Ishikawa (cell line): ENCODE results near the gene HNRNPH3.

Experiments used
- CEBPB ChIP-seq: IDR thresholded peaks from 2 replicates; pipeline ENCODE4 v1.6.1; 2012
- CREB1 ChIP-seq: IDR thresholded peaks from 2 replicates; pipeline ENCODE4 v1.6.1; 2012; ENCODE audit warnings: low read depth
- EGR1 ChIP-seq: IDR thresholded peaks from 2 replicates; pipeline ENCODE4 v1.6.1; 2012
- EP300 ChIP-seq: IDR thresholded peaks from 2 replicates; pipeline ENCODE4 v1.6.1; 2012; ENCODE audit warnings: borderline replicate concordance
- FOXM1 ChIP-seq: IDR thresholded peaks from 2 replicates; pipeline ENCODE4 v1.6.1; 2012; ENCODE audit warnings: low read depth, borderline replicate concordance
- MAX ChIP-seq: IDR thresholded peaks from 2 replicates; pipeline ENCODE4 v1.6.1; 2012
- NFIC ChIP-seq: IDR thresholded peaks from 2 replicates; pipeline ENCODE4 v1.6.1; 2012
- RAD21 ChIP-seq: IDR thresholded peaks from 2 replicates; pipeline ENCODE4 v1.6.1; 2012; ENCODE audit warnings: low read depth
- REST ChIP-seq: IDR thresholded peaks from 2 replicates; pipeline ENCODE4 v1.6.1; 2012; ENCODE audit warnings: low read depth, mild to moderate bottlenecking
- TAF1 ChIP-seq: IDR thresholded peaks from 2 replicates; pipeline ENCODE4 v1.6.1; 2012; ENCODE audit warnings: low read depth, mild to moderate bottlenecking
- TCF12 ChIP-seq: IDR thresholded peaks from 2 replicates; pipeline ENCODE4 v1.6.1; 2012; ENCODE audit warnings: low read depth
- TEAD4 ChIP-seq: IDR thresholded peaks from 2 replicates; pipeline ENCODE4 v1.6.1; 2012
- USF1 ChIP-seq: IDR thresholded peaks from 2 replicates; pipeline ENCODE4 v1.6.1; 2012
- YY1 ChIP-seq: IDR thresholded peaks from 2 replicates; pipeline ENCODE4 v1.6.1; 2012; ENCODE audit warnings: low read depth
- ZBTB7A ChIP-seq: IDR thresholded peaks from 2 replicates; pipeline ENCODE4 v1.6.1; 2012; ENCODE audit warnings: low read depth

The HNRNPH3 gene

GRCh38 chr10:68359189-68359588, 27.3 kb downstream of the HNRNPH3 start:
- no peak for TF ChIP-seq TCF12
- no peak for TF ChIP-seq FOXM1
- TF ChIP-seq TAF1 = no peak
- TF ChIP-seq MAX = no peak

GRCh38 chr10:68362590-68362989, 30.7 kb downstream of the HNRNPH3 start:
- TF ChIP-seq EGR1 (no peak), TCF12 (no peak), CREB1 (no peak), ZBTB7A (no peak), EP300 (no peak), TAF1 (no peak), CEBPB (no peak), RAD21 (no peak), YY1 (no peak), TEAD4 (no peak)

GRCh38 chr10:68364101-68364886, 32.4 kb downstream of the HNRNPH3 start:
- TF ChIP-seq TCF12 (no peak), USF1 (no peak), TEAD4 (no peak)

GRCh38 chr10:68365611-68366010, 33.7 kb downstream of the HNRNPH3 start:
- TF ChIP-seq MAX (no peak), CREB1 (no peak), CEBPB (no peak), ZBTB7A (no peak), TAF1 (no peak), YY1 (no peak), EP300 (no peak), REST (no peak), TCF12 (no peak), EGR1 (no peak), USF1 (no peak), FOXM1 (no peak), TEAD4 (no peak), NFIC (no peak), RAD21 (no peak)

GRCh38 chr10:68366600-68366999, 34.7 kb downstream of the HNRNPH3 start:
- TF ChIP-seq MAX = no peak
- no peak for TF ChIP-seq TAF1
- TF ChIP-seq USF1 = no peak
- no peak for TF ChIP-seq FOXM1
- TF ChIP-seq TEAD4 = no peak
- TF ChIP-seq ZBTB7A = no peak

GRCh38 chr10:68367121-68367520, 35.3 kb downstream of the HNRNPH3 start:
- TF ChIP-seq MAX = no peak
- TF ChIP-seq CREB1 = no peak
- TF ChIP-seq FOXM1 = no peak
- TF ChIP-seq ZBTB7A = no peak
- TF ChIP-seq EP300 = no peak
- no peak for TF ChIP-seq EGR1
- no peak for TF ChIP-seq CEBPB
- no peak for TF ChIP-seq RAD21
- no peak for TF ChIP-seq TAF1
- TF ChIP-seq REST = no peak
- TF ChIP-seq TCF12 = no peak
- TF ChIP-seq USF1 = no peak
- no peak for TF ChIP-seq NFIC
- no peak for TF ChIP-seq TEAD4
- TF ChIP-seq YY1 = no peak
